Measurements from ENCODE around the gene C1QTNF4. TPM values are rescaled to one million over a fixed set of nuclear protein-coding genes. Genes with fewer than 3 reads are reported as not detected.

C1QTNF4 gene
- polyA plus RNA-seq, 1 donor (not counting 4 experiments of a cell fraction or from before 2014, with no cell fraction given): not detected

DNA sequence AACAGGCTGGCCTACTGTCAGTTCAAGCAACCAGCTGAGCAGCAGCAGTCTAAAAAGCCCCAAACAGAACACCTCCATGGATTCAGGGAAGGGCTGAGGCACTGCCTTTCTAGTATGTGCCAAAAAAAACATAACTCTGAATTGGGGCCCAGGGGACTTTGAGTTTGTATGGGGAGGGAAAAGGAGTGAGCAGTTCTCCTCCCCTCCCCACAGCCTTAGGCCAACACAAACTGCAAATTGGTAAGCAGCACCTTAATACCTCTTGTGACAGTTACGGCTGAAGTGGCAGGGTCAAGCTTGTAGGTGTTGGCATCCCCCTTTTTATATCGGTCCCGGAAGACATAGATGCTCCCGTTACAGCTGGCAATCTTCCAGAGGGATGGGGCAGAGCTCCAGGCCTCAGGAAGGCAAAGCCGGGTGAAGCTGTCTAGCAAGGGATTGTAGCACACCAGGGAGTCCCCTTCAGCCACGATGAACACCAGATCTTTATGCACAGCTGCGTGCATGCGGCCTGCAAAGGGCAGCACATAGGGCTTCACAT is 21.4 kb downstream of the C1QTNF4 start:
- Histone ChIP-seq H3K27me3 (ENCODE audit: control insufficient read depth, extremely low read depth, insufficient read depth, low read length) (no peaks in the 10 kb centered on the region), H3K79me2 (ENCODE audit: control insufficient read depth, insufficient read depth, low read length) (peaks cover 46% of the 10 kb centered on the region), H3K27ac (ENCODE audit: control insufficient read depth, insufficient read depth, low read length) (peak overlapping the region; percentile 63), H3K9ac (ENCODE audit: control insufficient read depth, extremely low read depth, insufficient read depth, low read length) (peak overlapping the region; percentile 35), H3K4me3 (ENCODE audit: control insufficient read depth in 2 of 3, extremely low read depth in 1 of 3, insufficient read depth in 2 of 3, low read depth in 1 of 3, low read length in 3 of 3) (peak overlapping the region in 1 of 3 experiments; percentile 11), H3K4me1 (ENCODE audit: control insufficient read depth, extremely low read depth, insufficient read depth, low read length) (peaks cover 35% of the 10 kb centered on the region), H3K9me1 (ENCODE audit: control insufficient read depth, extremely low read depth, insufficient read depth, low read length) (peaks cover 3% of the 10 kb centered on the region), H3K9me3 (ENCODE audit: control insufficient read depth, low read depth, low read length) (no peaks in the 10 kb centered on the region), H2AFZ (ENCODE audit: control insufficient read depth, low read length) (no peak overlapping the region), H3K4me2 (ENCODE audit: control insufficient read depth, extremely low read depth, insufficient read depth, low read depth, low read length) (peak overlapping the region; percentile 37), H3K36me3 (ENCODE audit: control insufficient read depth in 2 of 2, extremely low read depth in 1 of 2, insufficient read depth in 2 of 2, low read length in 2 of 2) (peaks cover 7 to 30% of the 10 kb centered on the region in 2 experiments), H4K20me1 (ENCODE audit: control insufficient read depth, extremely low read depth, insufficient read depth, low read length) (peaks cover 9% of the 10 kb centered on the region)
- TF ChIP-seq EZH2 (IDR thresholded peaks at IDR 0.05; ENCODE audit: low read length): no peak
- TF ChIP-seq, protein P1, sequence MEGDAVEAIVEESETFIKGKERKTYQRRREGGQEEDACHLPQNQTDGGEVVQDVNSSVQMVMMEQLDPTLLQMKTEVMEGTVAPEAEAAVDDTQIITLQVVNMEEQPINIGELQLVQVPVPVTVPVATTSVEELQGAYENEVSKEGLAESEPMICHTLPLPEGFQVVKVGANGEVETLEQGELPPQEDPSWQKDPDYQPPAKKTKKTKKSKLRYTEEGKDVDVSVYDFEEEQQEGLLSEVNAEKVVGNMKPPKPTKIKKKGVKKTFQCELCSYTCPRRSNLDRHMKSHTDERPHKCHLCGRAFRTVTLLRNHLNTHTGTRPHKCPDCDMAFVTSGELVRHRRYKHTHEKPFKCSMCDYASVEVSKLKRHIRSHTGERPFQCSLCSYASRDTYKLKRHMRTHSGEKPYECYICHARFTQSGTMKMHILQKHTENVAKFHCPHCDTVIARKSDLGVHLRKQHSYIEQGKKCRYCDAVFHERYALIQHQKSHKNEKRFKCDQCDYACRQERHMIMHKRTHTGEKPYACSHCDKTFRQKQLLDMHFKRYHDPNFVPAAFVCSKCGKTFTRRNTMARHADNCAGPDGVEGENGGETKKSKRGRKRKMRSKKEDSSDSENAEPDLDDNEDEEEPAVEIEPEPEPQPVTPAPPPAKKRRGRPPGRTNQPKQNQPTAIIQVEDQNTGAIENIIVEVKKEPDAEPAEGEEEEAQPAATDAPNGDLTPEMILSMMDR (optimal IDR thresholded peaks at IDR 0.05 in 1 of 3, IDR thresholded peaks at IDR 0.05 in 1 of 3, conservative IDR thresholded peaks at IDR 0.05 in 1 of 3; ENCODE audit: extremely low read depth in 1 of 3, insufficient read depth in 2 of 3, low read length in 3 of 3): no peak
- DNase-seq (ENCODE audit: low read depth, low spot score) (no peak), FAIRE-seq (no peak)
- dilution Hi-C loops (cut with MboI; ENCODE audit: extremely low pct_ligation_motif_present, low sequenced_read_pairs): no loop called here

DNA sequence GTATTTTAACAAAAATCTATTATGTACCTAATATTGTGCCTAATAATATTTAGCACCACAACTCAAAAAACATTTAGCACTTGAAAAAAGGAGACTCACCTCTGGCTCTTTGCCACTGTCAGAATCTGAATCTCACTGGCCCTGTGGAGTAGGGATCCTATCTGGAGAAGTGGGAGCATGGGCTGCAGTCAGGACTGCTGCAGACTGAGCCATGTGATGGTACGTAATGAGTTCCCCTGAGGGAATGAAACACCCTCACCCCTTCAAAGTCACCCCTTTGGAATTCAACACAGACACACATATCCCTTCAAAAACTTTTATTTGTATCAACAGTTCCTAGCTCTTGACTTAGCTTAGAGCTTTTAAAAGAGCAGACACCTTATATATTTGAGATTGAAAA is 22.3 kb downstream of the C1QTNF4 start:
- no peak for FAIRE-seq
- no peak for DNase-seq (ENCODE audit: low read depth, low spot score)
- Histone ChIP-seq H3K79me2 (ENCODE audit: control insufficient read depth, insufficient read depth, low read length) (peaks cover 50% of the 10 kb centered on the region), H3K9me1 (ENCODE audit: control insufficient read depth, extremely low read depth, insufficient read depth, low read length) (peaks cover 3% of the 10 kb centered on the region), H3K36me3 (ENCODE audit: control insufficient read depth in 2 of 2, extremely low read depth in 1 of 2, insufficient read depth in 2 of 2, low read length in 2 of 2) (peaks cover 7 to 30% of the 10 kb centered on the region in 2 experiments), H3K27me3 (ENCODE audit: control insufficient read depth, extremely low read depth, insufficient read depth, low read length) (no peaks in the 10 kb centered on the region), H3K4me1 (ENCODE audit: control insufficient read depth, extremely low read depth, insufficient read depth, low read length) (peaks cover 26% of the 10 kb centered on the region), H2AFZ (ENCODE audit: control insufficient read depth, low read length) (no peak overlapping the region), H3K4me3 (ENCODE audit: control insufficient read depth in 2 of 3, extremely low read depth in 1 of 3, insufficient read depth in 2 of 3, low read depth in 1 of 3, low read length in 3 of 3) (no peak overlapping the region), H3K27ac (ENCODE audit: control insufficient read depth, insufficient read depth, low read length) (peak overlapping the region; percentile 63), H3K9me3 (ENCODE audit: control insufficient read depth, low read depth, low read length) (no peaks in the 10 kb centered on the region), H3K4me2 (ENCODE audit: control insufficient read depth, extremely low read depth, insufficient read depth, low read depth, low read length) (peak overlapping the region; percentile 37), H3K9ac (ENCODE audit: control insufficient read depth, extremely low read depth, insufficient read depth, low read length) (no peak overlapping the region), H4K20me1 (ENCODE audit: control insufficient read depth, extremely low read depth, insufficient read depth, low read length) (peaks cover 9% of the 10 kb centered on the region)
- TF ChIP-seq, protein P1 (optimal IDR thresholded peaks at IDR 0.05 in 1 of 3, IDR thresholded peaks at IDR 0.05 in 1 of 3, conservative IDR thresholded peaks at IDR 0.05 in 1 of 3; ENCODE audit: extremely low read depth in 1 of 3, insufficient read depth in 2 of 3, low read length in 3 of 3): no peak
- TF ChIP-seq EZH2 (IDR thresholded peaks at IDR 0.05; ENCODE audit: low read length): no peak
- dilution Hi-C loops (cut with MboI; ENCODE audit: extremely low pct_ligation_motif_present, low sequenced_read_pairs): no loop called here
